Mesendoderm (in vitro differentiated cells): ENCODE measurements around the gene ASS1.

Experiments
- DNase-seq: peaks from one replicate; pipeline ENCODE4 v3.0.0; 2013
- H2AK5ac ChIP-seq: 2 replicates; pipeline ENCODE4 v1.6.1; 2013; ENCODE audit warnings: low read length, inconsistent platforms
- H2BK120ac ChIP-seq: 2 replicates; pipeline ENCODE4 v1.6.1; 2013; ENCODE audit warnings: low read depth, mild to moderate bottlenecking, low read length, moderate library complexity, mixed read lengths
- H2BK15ac ChIP-seq: replicated peaks from 2 replicates; pipeline ENCODE4 v1.6.1; 2013; ENCODE audit warnings: low read depth, mild to moderate bottlenecking, moderate library complexity
- H2BK5ac ChIP-seq: 2 replicates; pipeline ENCODE4 v1.6.1; 2013; ENCODE audit warnings: low read length, inconsistent platforms
- H3K18ac ChIP-seq: 2 replicates; pipeline ENCODE4 v1.6.1; 2013; ENCODE audit warnings: mild to moderate bottlenecking, low read length, mixed read lengths
- H3K23ac ChIP-seq: one replicate; pipeline ENCODE4 v1.6.1; 2013; ENCODE audit warnings: low read length
- H3K27ac ChIP-seq: 2 replicates; pipeline ENCODE4 v1.5.1; 2013; ENCODE audit warnings: low read depth, mild to moderate bottlenecking, inconsistent platforms, low read length, moderate library complexity
- H3K27me3 ChIP-seq: 2 replicates; pipeline ENCODE4 v1.6.1; 2013; ENCODE audit warnings: low read length, control low read depth, mild to moderate bottlenecking, inconsistent platforms; ENCODE audit not compliant: insufficient read depth, poor library complexity
- H3K36me3 ChIP-seq: 2 replicates; pipeline ENCODE4 v1.6.1; 2013; ENCODE audit warnings: low read length, inconsistent platforms; ENCODE audit not compliant: control insufficient read depth, insufficient read depth
- H3K4ac ChIP-seq: one replicate; pipeline ENCODE4 v1.6.1; 2013; ENCODE audit warnings: low read depth, mild to moderate bottlenecking, low read length, moderate library complexity
- H3K4me1 ChIP-seq: 2 replicates; pipeline ENCODE4 v1.6.1; 2013; ENCODE audit warnings: low read depth, low read length, inconsistent platforms; ENCODE audit not compliant: control insufficient read depth
- H3K4me2 ChIP-seq: 2 replicates; pipeline ENCODE4 v1.6.1; 2013; ENCODE audit warnings: low read length
- H3K4me3 ChIP-seq: 2 replicates; pipeline ENCODE4 v1.5.1; 2013; ENCODE audit warnings: mild to moderate bottlenecking, low read length
- H3K56ac ChIP-seq: one replicate; pipeline ENCODE4 v1.6.1; 2013; ENCODE audit warnings: low read length
- H3K79me1 ChIP-seq: 2 replicates; pipeline ENCODE4 v1.6.1; 2013; ENCODE audit warnings: low read length, inconsistent platforms
- H3K79me2 ChIP-seq: 2 replicates; pipeline ENCODE4 v1.6.1; 2013; ENCODE audit warnings: mild to moderate bottlenecking, low read length; ENCODE audit not compliant: control insufficient read depth, insufficient read depth
- H3K9ac ChIP-seq: 2 replicates; pipeline ENCODE4 v1.6.1; 2013; ENCODE audit warnings: low read length, inconsistent platforms
- H4K5ac ChIP-seq: one replicate; pipeline ENCODE4 v1.6.1; 2013; ENCODE audit warnings: low read length
- H4K8ac ChIP-seq: one replicate; pipeline ENCODE4 v1.6.1; 2013; ENCODE audit warnings: low read depth, mild to moderate bottlenecking, control low read depth, low read length, moderate library complexity
- WGBS: extraction: QIAGEN DNeasy Blood & Tissue Kit; methylation state at CpG from one replicate; pipeline ENCODE4 v1.1.7; 2013; ENCODE audit warnings: low lambda C conversion rate, missing lambda C conversion rate; ENCODE audit not compliant: insufficient coverage; ENCODE audit errors: extremely low coverage; 5-methylcytosine and 5-hydroxymethylcytosine counted together

Gene ASS1

DNA sequence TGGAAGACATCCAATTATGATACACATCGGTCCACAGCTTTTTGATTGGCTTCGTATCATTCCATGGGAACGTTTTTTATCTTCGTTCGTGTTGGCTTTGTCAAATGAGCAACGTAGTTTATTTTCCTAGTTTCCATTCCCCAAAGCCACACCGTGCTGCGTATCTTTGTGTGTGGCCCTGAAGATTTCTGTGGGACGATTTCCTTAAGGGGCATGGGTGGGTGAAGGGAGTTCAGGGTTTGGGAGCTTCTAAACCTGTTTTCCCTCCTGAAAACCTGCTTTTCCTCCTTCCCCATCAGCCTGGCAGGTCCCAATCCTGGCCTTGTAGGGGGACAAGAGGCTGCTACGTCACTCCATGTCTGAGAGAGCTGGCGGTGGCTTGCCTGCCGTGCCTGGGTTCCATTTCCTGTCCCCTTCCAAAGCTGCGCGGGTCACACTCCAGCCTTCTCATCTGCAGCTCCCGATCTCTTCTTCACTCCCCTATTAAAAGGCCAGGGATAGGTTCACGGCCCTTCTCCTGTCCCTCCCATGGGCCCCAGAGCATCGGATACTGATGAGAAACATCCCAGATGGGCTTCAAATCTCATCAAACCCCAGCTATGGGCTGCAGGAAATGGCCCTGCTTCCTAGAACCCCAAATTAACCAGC lies 23.5 kb upstream of the ASS1 start:
- no CpG with 5 or more reads among the region's 17 CpGs for WGBS
- H3K27ac ChIP-seq: peak overlapping the region; percentile 37
- H2AK5ac ChIP-seq: no peak overlapping the region
- no peaks in the 10 kb centered on the region for H3K27me3 ChIP-seq
- peaks cover 11% of the 10 kb centered on the region for H3K4me1 ChIP-seq
- H3K4ac ChIP-seq: no peak overlapping the region
- peak overlapping the region; percentile 66 for H3K23ac ChIP-seq
- peak overlapping the region; percentile 42 for H3K18ac ChIP-seq
- H3K4me3 ChIP-seq: no peak overlapping the region
- no peaks in the 10 kb centered on the region for H3K79me1 ChIP-seq
- H2BK15ac ChIP-seq: no peak overlapping the region
- no peak overlapping the region for H4K5ac ChIP-seq
- H3K9ac ChIP-seq: peak overlapping the region; percentile 40
- H4K8ac ChIP-seq: no peak overlapping the region
- H2BK120ac ChIP-seq: no peak overlapping the region
- H3K4me2 ChIP-seq: no peak overlapping the region
- H3K79me2 ChIP-seq: no peaks in the 10 kb centered on the region
- H3K56ac ChIP-seq: peak overlapping the region; percentile 81
- H2BK5ac ChIP-seq: peak overlapping the region; percentile 80
- DNase-seq: peak; percentile 63
- H3K36me3 ChIP-seq: no peaks in the 10 kb centered on the region

DNA sequence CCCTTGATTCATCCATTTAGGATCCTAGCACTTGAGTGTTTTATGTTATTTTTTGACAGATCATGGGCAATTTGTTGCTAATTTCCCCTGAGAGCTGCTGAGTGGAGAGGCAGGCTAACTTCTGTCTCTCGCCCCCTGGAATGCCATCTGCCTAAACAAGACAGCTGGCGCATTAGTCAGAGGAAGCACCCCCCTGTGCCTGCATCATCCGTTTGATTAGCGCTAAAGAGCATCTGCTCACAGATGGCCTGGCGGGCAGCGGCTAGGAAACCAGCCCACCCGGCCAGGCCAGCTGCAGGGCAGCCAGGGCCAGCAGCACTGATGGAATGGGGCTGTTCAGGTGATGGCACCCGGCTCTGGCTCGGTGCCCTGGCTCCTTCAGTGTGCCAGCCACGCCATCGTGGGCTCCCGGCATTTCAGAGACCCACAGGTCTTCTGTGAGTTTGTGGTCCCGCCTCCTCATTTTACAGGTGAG lies 22.9 kb upstream of the ASS1 start:
- Histone ChIP-seq H3K4me3 (no peak overlapping the region), H3K23ac (no peak overlapping the region), H2BK5ac (peak overlapping the region; percentile 80), H3K79me2 (no peaks in the 10 kb centered on the region), H3K4me1 (peaks cover 11% of the 10 kb centered on the region), H2BK120ac (no peak overlapping the region), H3K4me2 (no peak overlapping the region), H3K56ac (peak overlapping the region; percentile 81), H3K9ac (no peak overlapping the region), H4K5ac (no peak overlapping the region), H2AK5ac (no peak overlapping the region), H3K4ac (no peak overlapping the region), H3K27ac (peak overlapping the region; percentile 37), H3K36me3 (no peaks in the 10 kb centered on the region), H3K79me1 (no peaks in the 10 kb centered on the region), H2BK15ac (no peak overlapping the region), H3K18ac (peak overlapping the region; percentile 42), H4K8ac (no peak overlapping the region), H3K27me3 (no peaks in the 10 kb centered on the region)
- WGBS: no CpG with 5 or more reads among the region's 13 CpGs
- peak; percentile 94 for DNase-seq

DNA sequence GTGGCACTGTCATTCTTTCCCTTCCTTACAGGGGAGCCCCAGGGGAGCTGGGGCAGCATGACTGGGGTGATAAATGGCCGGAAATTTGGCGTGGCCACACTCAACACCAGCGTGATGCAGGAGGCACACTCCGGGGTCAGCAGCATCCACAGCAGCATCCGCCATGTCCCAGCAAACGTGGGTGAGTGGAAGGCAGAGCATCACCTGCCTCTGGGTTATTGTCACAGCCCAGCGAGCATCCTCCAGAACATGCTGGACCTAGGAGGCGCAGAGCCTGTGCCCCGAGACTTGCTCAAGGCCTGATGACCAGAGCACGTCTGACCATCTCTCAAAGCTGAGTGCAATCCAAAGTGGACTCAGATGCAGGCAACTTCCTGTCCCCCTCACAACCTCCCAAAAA lies 22.2 kb upstream of the ASS1 start:
- H4K8ac ChIP-seq: no peak overlapping the region
- WGBS: no CpG with 5 or more reads among the region's 10 CpGs
- H3K4me2 ChIP-seq: no peak overlapping the region
- peak overlapping the region; percentile 10 for H3K56ac ChIP-seq
- H3K18ac ChIP-seq: no peak overlapping the region
- H3K27ac ChIP-seq: no peak overlapping the region
- no peak overlapping the region for H3K4ac ChIP-seq
- no peak overlapping the region for H3K23ac ChIP-seq
- H2BK15ac ChIP-seq: no peak overlapping the region
- no peak for DNase-seq
- no peaks in the 10 kb centered on the region for H3K27me3 ChIP-seq
- no peak overlapping the region for H3K4me3 ChIP-seq
- H2BK5ac ChIP-seq: peak overlapping the region; percentile 13
- no peaks in the 10 kb centered on the region for H3K79me1 ChIP-seq
- H2BK120ac ChIP-seq: no peak overlapping the region
- no peak overlapping the region for H4K5ac ChIP-seq
- H3K4me1 ChIP-seq: peaks cover 11% of the 10 kb centered on the region
- H3K79me2 ChIP-seq: no peaks in the 10 kb centered on the region
- H3K36me3 ChIP-seq: no peaks in the 10 kb centered on the region
- H3K9ac ChIP-seq: no peak overlapping the region
- no peak overlapping the region for H2AK5ac ChIP-seq

DNA sequence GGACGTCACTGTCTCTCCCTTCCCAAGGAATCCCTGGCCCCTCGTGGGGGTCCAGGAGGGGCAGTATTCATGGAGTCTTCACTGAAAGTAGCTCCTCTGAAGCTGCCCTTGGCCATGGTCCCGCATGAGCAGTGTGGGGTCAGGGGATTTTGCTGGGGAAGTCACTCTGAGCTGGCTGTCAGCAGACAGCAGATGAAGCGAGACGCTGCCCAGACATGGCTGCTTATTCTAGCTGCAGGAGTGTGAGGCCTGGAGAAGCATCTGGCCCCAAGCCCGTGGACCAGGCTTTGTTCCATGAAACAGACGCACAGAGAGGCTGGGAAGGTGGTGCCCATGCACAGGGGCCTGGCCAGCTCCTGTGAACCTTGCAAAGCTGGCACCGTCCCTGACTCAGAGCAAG lies 21.5 kb upstream of the ASS1 start:
- Histone ChIP-seq H3K4me3 (no peak overlapping the region), H3K56ac (peak overlapping the region; percentile 47), H2BK15ac (no peak overlapping the region), H4K8ac (no peak overlapping the region), H3K9ac (no peak overlapping the region), H3K4me2 (no peak overlapping the region), H2BK120ac (no peak overlapping the region), H2AK5ac (no peak overlapping the region), H3K27me3 (no peaks in the 10 kb centered on the region), H3K79me1 (no peaks in the 10 kb centered on the region), H3K4ac (no peak overlapping the region), H3K36me3 (no peaks in the 10 kb centered on the region), H3K79me2 (no peaks in the 10 kb centered on the region), H3K27ac (no peak overlapping the region), H3K4me1 (peaks cover 11% of the 10 kb centered on the region), H4K5ac (peak overlapping the region; percentile 33), H2BK5ac (peak overlapping the region; percentile 12), H3K23ac (no peak overlapping the region), H3K18ac (no peak overlapping the region)
- peak; percentile 65 for DNase-seq
- no CpG with 5 or more reads among the region's 8 CpGs for WGBS

DNA sequence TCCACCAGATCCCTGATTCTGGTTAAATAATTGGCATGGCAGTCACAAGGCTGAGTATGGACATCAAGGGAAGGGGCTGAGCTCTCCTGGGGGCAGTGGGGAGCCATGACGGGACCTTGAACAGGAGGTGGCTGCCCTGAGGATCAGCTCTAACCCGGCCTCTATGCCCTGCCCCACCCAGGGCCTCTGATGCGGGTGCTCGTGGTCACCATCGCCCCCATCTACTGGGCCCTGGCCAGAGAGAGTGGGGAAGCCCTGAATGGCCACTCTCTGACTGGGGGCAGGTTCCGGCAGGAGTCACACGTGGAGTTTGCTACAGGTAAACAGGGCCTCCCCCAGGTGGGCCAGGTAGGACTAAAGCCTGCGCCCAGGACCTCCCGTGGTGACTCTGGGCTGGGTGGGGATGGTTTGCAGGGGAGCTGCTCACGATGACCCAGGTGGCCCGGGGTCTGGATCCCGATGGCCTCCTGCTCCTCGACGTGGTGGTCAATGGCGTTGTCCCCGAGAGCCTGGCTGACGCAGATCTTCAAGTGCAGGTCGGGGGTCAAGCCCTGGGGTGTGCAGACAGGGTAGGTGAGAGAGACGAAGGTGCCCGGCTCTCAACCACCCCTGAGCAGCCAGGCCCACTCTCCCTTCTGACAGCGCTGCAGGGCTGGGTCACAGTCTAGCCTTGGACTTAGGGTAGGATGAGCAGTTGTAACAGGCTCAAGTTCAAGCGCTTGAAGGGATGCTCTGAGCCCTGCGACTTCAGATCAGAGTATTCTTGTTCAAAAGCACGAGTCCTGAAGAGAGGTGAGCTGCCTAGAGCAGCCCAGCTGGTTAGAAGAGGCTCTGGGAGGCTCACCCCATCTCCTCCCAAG lies 19.9 kb upstream of the ASS1 start:
- H2BK15ac ChIP-seq: no peak overlapping the region
- no peak overlapping the region for H3K4me2 ChIP-seq
- H4K8ac ChIP-seq: no peak overlapping the region
- H3K27me3 ChIP-seq: no peaks in the 10 kb centered on the region
- no peak overlapping the region for H3K4ac ChIP-seq
- no CpG with 5 or more reads among the region's 24 CpGs for WGBS
- no peak overlapping the region for H4K5ac ChIP-seq
- no peak overlapping the region for H3K4me3 ChIP-seq
- no peak overlapping the region for H2BK5ac ChIP-seq
- peak overlapping the region; percentile 7 for H3K56ac ChIP-seq
- no peaks in the 10 kb centered on the region for H3K79me1 ChIP-seq
- no peak overlapping the region for H2AK5ac ChIP-seq
- no peaks in the 10 kb centered on the region for H3K79me2 ChIP-seq
- DNase-seq: no peak
- no peak overlapping the region for H3K18ac ChIP-seq
- no peak overlapping the region for H3K9ac ChIP-seq
- H3K4me1 ChIP-seq: peaks cover 11% of the 10 kb centered on the region
- H2BK120ac ChIP-seq: no peak overlapping the region
- H3K23ac ChIP-seq: no peak overlapping the region
- no peak overlapping the region for H3K27ac ChIP-seq
- no peaks in the 10 kb centered on the region for H3K36me3 ChIP-seq
